ENCODE results near the gene OVCH1. TPM values are rescaled to one million over a fixed set of nuclear protein-coding genes. Genes with fewer than 3 reads are reported as not detected.
"Not testable (repeated sequence)": the region's sequence is repeated elsewhere in the genome, so short reads cannot be mapped to it uniquely, and the experiment has no call there.

Gene OVCH1
- total RNA-seq, 1 donor from 2014 or later: 0.24 TPM

DNA sequence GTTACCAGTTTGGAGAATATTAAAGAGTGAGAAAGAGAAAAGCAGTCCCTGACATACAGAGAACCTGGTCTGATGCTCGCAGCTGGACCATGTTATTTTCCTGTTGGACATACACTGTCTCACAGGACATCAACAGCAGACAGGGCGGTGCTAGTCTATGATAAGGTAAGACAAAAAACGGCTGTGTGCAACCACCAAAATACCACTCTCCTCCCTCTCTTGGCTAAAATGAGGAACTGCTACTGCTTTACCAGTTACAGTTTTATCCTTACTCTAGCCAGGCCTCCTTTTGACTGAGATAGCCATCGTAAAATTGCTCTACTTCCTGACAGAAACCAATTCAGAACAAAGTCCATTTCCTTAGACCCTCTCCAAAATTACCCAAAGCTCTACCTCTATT, 69.5 kb downstream of the OVCH1 start:
- ATAC-seq (peak; percentile 46), DNase-seq (ENCODE audit: missing footprints) (no peak)
- intact Hi-C loops (cut with DNase I): no loop called here

GRCh38 chr12:29426498-29426897, 71.0 kb downstream of the OVCH1 start:
- DNase-seq (ENCODE audit: missing footprints) (no peak), ATAC-seq (no peak)
- intact Hi-C loops (cut with DNase I): no loop called here

DNA sequence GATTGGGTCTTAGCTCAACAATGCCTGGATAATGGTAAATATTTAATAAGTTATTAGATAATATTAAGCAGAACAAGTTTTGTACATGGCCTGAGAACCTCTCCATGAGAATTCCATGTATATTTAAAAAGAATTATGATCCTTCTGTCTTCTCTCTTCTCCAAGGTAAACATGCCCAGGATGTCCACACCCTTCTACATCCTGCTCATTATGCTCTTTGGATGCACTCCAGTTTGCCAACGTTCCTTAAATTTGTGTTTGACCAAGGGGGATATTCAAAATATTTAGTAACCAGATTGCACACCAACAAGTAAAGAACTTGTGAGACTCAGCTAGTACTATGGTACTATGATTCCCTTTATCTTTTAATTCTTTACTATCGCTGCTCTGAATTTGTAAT, 71.8 kb downstream of the OVCH1 start:
- ATAC-seq: no peak
- intact Hi-C loops (cut with DNase I): no loop called here
- no peak for DNase-seq (ENCODE audit: missing footprints)

DNA sequence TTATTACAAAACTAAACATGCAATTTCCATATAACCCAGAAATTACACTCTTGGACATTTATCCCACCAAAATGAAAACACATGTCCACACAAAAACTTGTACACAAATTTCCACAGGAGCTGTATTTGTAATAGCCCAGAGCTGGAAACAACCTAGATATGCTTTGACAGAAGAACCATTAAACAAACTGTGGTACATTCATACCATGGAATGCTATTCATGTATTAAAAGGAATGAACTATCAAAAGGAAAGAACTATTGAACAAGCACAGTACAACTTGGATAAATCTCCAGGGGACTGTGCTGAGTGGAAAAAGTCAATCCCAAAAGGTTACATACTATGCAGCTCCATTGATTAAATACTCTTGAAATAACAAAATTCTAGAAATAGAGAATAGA, 80.7 kb downstream of the OVCH1 start:
- ATAC-seq (no peak), DNase-seq (ENCODE audit: missing footprints) (no peak)
- intact Hi-C loops (cut with DNase I): no loop called here

- no peak for DNase-seq (ENCODE audit: missing footprints)
- intact Hi-C loops (cut with DNase I): no loop called here
- no peak for ATAC-seq
Observed at GRCh38 chr12:29415111-29415510, 82.4 kb downstream of the OVCH1 start.

DNA sequence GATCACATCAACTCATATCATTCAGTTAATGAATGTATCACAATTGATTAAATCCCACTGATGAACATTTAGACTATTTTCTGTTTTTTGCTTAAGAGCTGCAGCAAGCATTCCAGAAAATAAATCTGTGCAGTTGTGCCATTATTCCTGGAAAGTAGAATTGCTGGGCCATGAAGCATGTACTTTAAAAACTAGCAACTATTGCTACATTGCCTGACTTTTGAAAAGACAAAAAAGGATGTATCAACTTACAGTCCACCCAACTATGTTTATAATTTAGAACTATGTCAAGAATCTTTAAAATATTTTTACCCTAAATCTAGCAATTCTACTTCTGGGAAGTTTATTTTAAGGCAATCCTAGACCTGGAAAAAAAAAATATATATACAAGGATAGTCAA, 83.1 kb downstream of the OVCH1 start:
- DNase-seq (ENCODE audit: missing footprints) (no peak), ATAC-seq (no peak)
- intact Hi-C loops (cut with DNase I): no loop called here

- no peak for DNase-seq (ENCODE audit: missing footprints)
- ATAC-seq: no peak
- intact Hi-C loops (cut with DNase I): no loop called here
Observed at GRCh38 chr12:29405561-29405960, 91.9 kb downstream of the OVCH1 start.

DNA sequence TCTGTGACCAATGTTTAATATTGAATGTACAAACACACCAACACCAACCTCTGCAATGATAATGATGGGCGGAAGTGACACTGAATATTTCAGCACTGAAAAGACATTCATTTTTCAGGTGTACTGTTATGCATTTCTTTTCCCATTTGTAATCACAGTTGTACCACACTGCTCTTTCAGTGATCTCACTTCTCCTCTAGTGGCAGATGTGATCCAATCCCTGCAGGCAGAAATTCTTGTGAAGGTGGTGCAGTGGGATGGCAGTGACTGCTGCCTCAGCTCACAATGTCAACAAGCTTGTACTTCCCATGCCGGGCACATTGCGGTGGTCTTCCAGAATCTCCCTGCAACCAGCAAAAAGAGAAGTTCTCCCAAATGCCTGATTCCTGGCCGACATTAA, 93.5 kb downstream of the OVCH1 start:
- no peak for ATAC-seq
- intact Hi-C loops (cut with DNase I): no loop called here
- DNase-seq (ENCODE audit: missing footprints): no peak

- intact Hi-C loops (cut with DNase I): no loop called here
- ATAC-seq (no peak), DNase-seq (ENCODE audit: missing footprints) (no peak)
Observed at GRCh38 chr12:29402437-29402836, 95.0 kb downstream of the OVCH1 start.

GRCh38 chr12:29398495-29398894, 99.0 kb downstream of the OVCH1 start:
- DNase-seq (ENCODE audit: missing footprints) (no peak), ATAC-seq (no peak)
- intact Hi-C loops (cut with DNase I): no loop called here

DNA sequence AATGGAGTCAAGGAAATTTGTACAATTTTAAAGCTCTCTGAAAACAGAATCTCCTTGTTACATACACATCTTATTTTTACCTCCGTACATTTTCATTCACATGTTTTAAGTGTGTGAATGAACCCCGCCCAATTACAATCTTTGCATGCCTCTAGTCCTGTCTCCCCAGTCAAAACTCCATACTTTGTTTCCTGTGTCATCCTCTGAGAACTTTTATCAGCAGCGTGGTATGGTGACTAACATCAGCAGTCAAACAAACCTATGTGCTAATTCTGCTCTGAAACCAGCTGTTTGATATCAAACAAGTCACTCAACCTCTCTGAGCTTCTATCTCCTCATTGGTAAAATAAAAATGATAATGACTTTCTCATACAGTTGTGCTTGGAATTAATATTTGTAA, 100.7 kb downstream of the OVCH1 start:
- intact Hi-C loops (cut with DNase I): no loop called here
- ATAC-seq: no peak

GRCh38 chr12:29395356-29395755, 102.1 kb downstream of the OVCH1 start:
- ATAC-seq (no peak), DNase-seq (ENCODE audit: missing footprints) (no peak)
- intact Hi-C loops (cut with DNase I): no loop called here

More for the DNA sequence above, 100.7 kb downstream of the OVCH1 start:
- DNase-seq (ENCODE audit: missing footprints): no peak

DNA sequence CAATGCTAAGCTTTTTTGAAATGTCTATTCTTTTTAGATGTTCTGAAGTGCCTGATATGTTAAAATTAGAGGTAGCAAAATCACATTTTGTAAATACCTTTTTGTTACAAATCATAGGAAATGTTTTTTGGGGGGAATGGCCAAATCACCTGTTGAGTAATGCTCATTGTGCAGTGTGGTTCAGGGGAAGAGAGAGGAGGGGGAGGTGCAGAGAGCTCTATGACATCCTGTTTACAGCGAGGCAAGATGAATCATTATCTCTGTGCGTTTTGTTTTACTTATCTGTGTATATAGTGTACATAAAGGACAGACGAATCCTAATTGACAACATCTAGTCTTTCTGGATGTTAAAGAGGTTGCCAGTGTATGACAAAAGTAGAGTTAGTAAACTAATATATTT, 107.1 kb downstream of the OVCH1 start:
- ATAC-seq; intact Hi-C loops (cut with DNase I); DNase-seq (ENCODE audit: missing footprints): not testable (repeated sequence)

- intact Hi-C loops (cut with DNase I): no loop called here
- ATAC-seq (no peak), DNase-seq (ENCODE audit: missing footprints) (peak; percentile 46)
Observed at GRCh38 chr12:29389295-29389919, 108.1 kb downstream of the OVCH1 start.

DNA sequence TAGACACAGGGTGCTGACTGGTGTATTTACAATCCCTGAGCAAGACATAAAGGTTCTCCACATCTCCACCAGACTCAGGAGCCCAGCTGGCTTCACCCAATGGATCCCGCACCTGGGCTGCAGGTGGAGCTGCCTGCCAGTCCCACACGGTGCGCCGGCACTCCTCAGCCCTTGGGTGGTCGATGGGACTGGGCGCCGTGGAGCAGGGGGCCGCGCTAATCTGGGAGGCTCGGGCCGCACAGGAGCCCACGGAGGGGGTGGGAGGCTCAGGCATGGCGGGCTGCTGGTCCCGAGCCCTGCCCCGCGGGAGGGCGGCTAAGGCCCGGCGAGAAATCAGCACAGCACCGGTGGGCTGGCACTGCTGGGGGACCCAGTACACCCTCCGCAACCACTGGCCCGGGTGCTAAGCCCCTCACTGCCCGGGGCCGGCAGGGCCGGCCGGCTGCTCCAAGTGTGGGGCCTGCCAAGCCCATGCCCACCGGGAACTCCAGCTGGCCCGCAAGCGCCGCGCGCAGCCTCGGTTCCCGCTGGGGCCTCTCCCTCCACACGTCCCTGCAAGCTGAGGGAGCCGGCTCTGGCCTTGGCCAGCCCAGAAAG, 111.3 kb downstream of the OVCH1 start:
- DNase-seq (ENCODE audit: missing footprints); intact Hi-C loops (cut with DNase I); ATAC-seq: not testable (repeated sequence)

DNA sequence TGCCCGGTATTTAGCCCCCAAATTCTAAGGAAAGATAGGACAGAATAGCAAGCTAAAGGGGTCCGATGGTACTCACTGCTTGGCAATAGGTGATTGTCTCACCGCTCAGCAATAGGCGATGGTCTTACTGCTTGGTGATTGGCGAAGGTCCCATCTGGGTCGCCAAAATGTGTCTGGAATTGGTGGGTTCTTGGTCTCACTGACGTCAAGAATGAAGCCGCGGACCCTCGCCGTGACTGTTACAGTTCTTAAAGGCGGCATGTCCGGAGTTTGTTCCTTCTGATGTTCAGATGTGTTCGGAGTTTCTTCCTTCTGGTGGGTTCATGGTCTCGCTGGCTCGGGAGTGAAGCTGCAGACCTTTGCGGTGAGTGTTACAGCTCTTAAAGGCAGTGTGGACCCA, 112.3 kb downstream of the OVCH1 start:
- intact Hi-C loops (cut with DNase I); ATAC-seq: not testable (repeated sequence)
- peak; percentile 42 for DNase-seq (ENCODE audit: missing footprints)

- ATAC-seq (no peak), DNase-seq (ENCODE audit: missing footprints) (no peak)
- intact Hi-C loops (cut with DNase I): no loop called here
Observed at GRCh38 chr12:29382251-29382650, 115.2 kb downstream of the OVCH1 start.

DNA sequence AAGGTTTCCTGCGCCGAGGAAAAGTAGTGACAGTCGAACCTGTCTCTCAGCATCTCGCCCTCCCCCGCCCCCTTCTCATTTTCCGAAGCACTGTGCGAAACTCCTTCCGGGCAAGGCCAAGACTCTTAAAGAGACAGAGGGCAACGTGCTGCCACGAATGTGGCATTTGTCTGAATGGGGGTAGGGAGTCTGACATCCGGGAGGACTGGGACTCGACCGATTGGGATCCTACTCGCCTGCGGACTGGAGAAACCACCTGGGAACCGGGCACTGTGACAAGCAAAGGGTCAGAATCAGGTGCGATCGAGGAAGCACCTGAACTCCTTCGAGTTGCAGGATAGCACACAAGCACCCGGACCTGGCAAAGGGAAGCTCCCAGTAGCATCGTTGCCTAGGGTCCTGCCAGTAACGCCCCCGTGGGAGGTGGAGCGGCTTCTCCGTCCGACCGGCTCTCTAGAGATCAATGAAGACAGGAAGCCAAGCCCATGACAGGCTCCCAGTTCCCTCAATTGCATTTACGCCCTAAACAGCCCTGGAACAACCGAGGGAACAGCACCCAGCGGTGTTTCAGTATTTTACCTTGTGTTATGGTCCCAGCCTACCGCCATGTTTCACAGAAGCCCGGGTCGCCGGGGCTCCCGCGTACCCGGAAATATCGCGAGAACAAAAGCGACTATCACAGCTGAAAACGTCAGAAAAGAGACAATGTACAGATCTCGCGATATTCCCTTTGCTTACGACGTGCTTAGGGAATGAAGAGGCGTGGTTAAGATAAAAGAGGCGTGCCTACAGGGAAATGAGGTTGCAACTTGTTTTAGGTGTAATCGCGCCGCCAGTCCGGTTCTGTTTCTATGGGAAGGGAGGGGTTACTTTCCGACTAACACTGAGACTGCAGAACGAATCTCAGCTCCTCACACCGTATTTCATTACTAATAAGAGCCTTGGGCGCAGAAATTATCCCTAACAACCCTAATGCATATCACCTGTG, 116.7 kb downstream of the OVCH1 start, which contains the start of gene ERGIC2:
Gene ERGIC2, minus strand, starts transcription at position 637 of the 988 bp plus-strand sequence. CDS start 9,539 bp downstream, outside the sequence.
- intact Hi-C loops (cut with DNase I): no loop called here
- ATAC-seq (peak; percentile 97), DNase-seq (ENCODE audit: missing footprints) (peak; percentile 94)
